Loucy (cell line): Measurements from ENCODE around the gene POLR3E.

Experiments
- H2AFZ ChIP-seq: fragments of 200-600 bp; sonication (generic); 2 replicates; pipeline ENCODE4 v1.6.0; 2016; ENCODE audit warnings: antibody characterized with exemption, mild to moderate bottlenecking, low read length, moderate library complexity
- H3F3A ChIP-seq: fragments of 200-600 bp; 2 replicates; pipeline ENCODE4 v1.6.0; 2016; ENCODE audit warnings: antibody characterized with exemption, low read depth, mild to moderate bottlenecking
- H3K27me3 ChIP-seq: fragments of 200-600 bp; sonication (generic); 2 replicates; pipeline ENCODE4 v1.6.1; 2014; ENCODE audit warnings: low read length, mild to moderate bottlenecking; ENCODE audit not compliant: insufficient read depth, poor library complexity, severe bottlenecking
- H3K36me3 ChIP-seq: fragments of 200-600 bp; sonication (generic); 2 replicates; pipeline ENCODE4 v1.6.1; 2016; ENCODE audit warnings: low read length; ENCODE audit not compliant: insufficient read depth
- H3K4me1 ChIP-seq: fragments of 200-600 bp; sonication (generic); 2 replicates; pipeline ENCODE4 v1.5.1; 2014; ENCODE audit warnings: low read length, mild to moderate bottlenecking; ENCODE audit not compliant: insufficient read depth, poor library complexity, severe bottlenecking
- H3K4me2 ChIP-seq: fragments of 200-600 bp; sonication (generic); 2 replicates; pipeline ENCODE4 v1.6.0; 2014; ENCODE audit warnings: antibody characterized with exemption, low read length, low read depth, mild to moderate bottlenecking; ENCODE audit not compliant: poor library complexity, severe bottlenecking
- H3K4me3 ChIP-seq: fragments of 200-600 bp; sonication (generic); 2 replicates; pipeline ENCODE4 v1.5.1; 2014; ENCODE audit warnings: low read length, mild to moderate bottlenecking, mixed read lengths; ENCODE audit not compliant: poor library complexity, severe bottlenecking
- H3K79me2 ChIP-seq: fragments of 200-600 bp; sonication (generic); 2 replicates; pipeline ENCODE4 v1.6.1; 2014; ENCODE audit warnings: low read length; ENCODE audit not compliant: insufficient read depth
- H3K9ac ChIP-seq: fragments of 200-600 bp; sonication (generic); 2 replicates; pipeline ENCODE4 v1.6.0; 2014; ENCODE audit warnings: mild to moderate bottlenecking, low read depth, low read length, moderate library complexity; ENCODE audit not compliant: poor library complexity, severe bottlenecking
- H3K9me2 ChIP-seq: fragments of 200-600 bp; sonication (generic); replicated peaks from 2 replicates; pipeline ENCODE4 v1.6.1; 2016; ENCODE audit warnings: low read depth, low read length, mixed read lengths
- H3K9me3 ChIP-seq: fragments of 200-600 bp; sonication (generic); 2 replicates; pipeline ENCODE4 v1.6.1; 2014; ENCODE audit warnings: mild to moderate bottlenecking, antibody characterized with exemption, low read length, low read depth; ENCODE audit not compliant: insufficient read depth
- H4K20me1 ChIP-seq: fragments of 200-600 bp; sonication (generic); 2 replicates; pipeline ENCODE4 v1.6.0; 2014; ENCODE audit warnings: antibody characterized with exemption, low read length, mild to moderate bottlenecking; ENCODE audit not compliant: insufficient read depth, poor library complexity, severe bottlenecking
- CTCF ChIP-seq: fragments of 200-600 bp; sonication (generic); conservative IDR thresholded peaks from 2 replicates; pipeline ENCODE4 v1.5.1; 2014; ENCODE audit warnings: mild to moderate bottlenecking, antibody characterized with exemption, low read length
- EZH2phosphoT487 ChIP-seq: fragments of 200-600 bp; IDR thresholded peaks from 2 replicates; pipeline ENCODE4 v1.6.1; 2018; ENCODE audit warnings: antibody characterized with exemption, mild to moderate bottlenecking, moderate library complexity, borderline replicate concordance

Gene POLR3E

GRCh38 chr16:22373662-22374310 is 76.6 kb downstream of the POLR3E start:
- TF ChIP-seq EZH2phosphoT487: no peak
- no peak for TF ChIP-seq CTCF
- Histone ChIP-seq H2AFZ (peak overlapping the region; percentile 82), H3K9ac (peak overlapping the region; percentile 89), H3K79me2 (peaks cover 54% of the 10 kb centered on the region), H3K9me2 (no peaks in the 10 kb centered on the region), H4K20me1 (peaks cover 26% of the 10 kb centered on the region), H3K4me1 (peaks cover 48% of the 10 kb centered on the region), H3K36me3 (no peaks in the 10 kb centered on the region), H3K4me3 (peak overlapping the region; percentile 92), H3K9me3 (no peaks in the 10 kb centered on the region), H3K27me3 (no peaks in the 10 kb centered on the region), H3K4me2 (peak overlapping the region; percentile 84), H3F3A (no peaks in the 10 kb centered on the region)

GRCh38 chr16:22374311-22375116 is 77.3 kb downstream of the POLR3E start, which contains the start of gene CDR2:
Gene CDR2, minus strand, starts transcription at chr16:22374619. Its CDS starts 310 bp downstream, at chr16:22374309.
- no peaks in the 10 kb centered on the region for H3K36me3 ChIP-seq

More at GRCh38 chr16:22374311-22375116, 77.3 kb downstream of the POLR3E start, which contains the start of gene CDR2:
- H3K9ac ChIP-seq: peak within 1 kb of the TSS; percentile 89
- H3K4me3 ChIP-seq: peak within 1 kb of the TSS; percentile 92
- peaks cover 41% of the 10 kb centered on the region for H3K4me1 ChIP-seq
- no peaks in the 10 kb centered on the region for H3K27me3 ChIP-seq
- TF ChIP-seq EZH2phosphoT487: no peak
- TF ChIP-seq CTCF: no peak
- peaks cover 20% of the 10 kb centered on the region for H4K20me1 ChIP-seq
- H3K9me2 ChIP-seq: no peaks in the 10 kb centered on the region
- no peaks in the 10 kb centered on the region for H3F3A ChIP-seq
- H3K79me2 ChIP-seq: peaks cover 46% of the 10 kb centered on the region
- no peaks in the 10 kb centered on the region for H3K9me3 ChIP-seq
- H3K4me2 ChIP-seq: peak within 1 kb of the TSS; percentile 84
- H2AFZ ChIP-seq: peak within 1 kb of the TSS; percentile 97
